ENCODE results near the gene LRRC59. TPM values are rescaled to one million over a fixed set of nuclear protein-coding genes. Genes with fewer than 3 reads are reported as not detected.

LRRC59 gene
- total RNA-seq, 1 donor from 2014 or later: 185 TPM

GRCh38 chr17:50430821-50431618 is 33.7 kb upstream of the LRRC59 start:
- H3K36me3 ChIP-seq (ENCODE audit: insufficient read depth, low read length): peaks cover 2% of the 10 kb centered on the region
- peaks cover 6% of the 10 kb centered on the region for H3K4me1 Mint-ChIP-seq (ENCODE audit: low read depth, unreplicated experiment)
- no peaks in the 10 kb centered on the region for H3K9me3 ChIP-seq (ENCODE audit: insufficient read depth, low read depth, low read length)
- H3K79me2 ChIP-seq (ENCODE audit: insufficient read depth, low read length): no peaks in the 10 kb centered on the region
- no peak overlapping the region for H3K27ac ChIP-seq (ENCODE audit: low read depth, low read length)
- H4K20me1 ChIP-seq (ENCODE audit: insufficient read depth, low read length): peaks cover 9% of the 10 kb centered on the region
- no peak overlapping the region for H3K9ac ChIP-seq (ENCODE audit: low read length)
- no peak overlapping the region for H3K27ac Mint-ChIP-seq (ENCODE audit: unreplicated experiment)
- no peaks in the 10 kb centered on the region for H3K9me3 Mint-ChIP-seq (ENCODE audit: unreplicated experiment)
- FAIRE-seq: no peak
- no peak overlapping the region for H3K4me2 ChIP-seq (ENCODE audit: low read length)
- no peak overlapping the region for H3K4me3 Mint-ChIP-seq (ENCODE audit: unreplicated experiment)
- TF ChIP-seq EZH2 (IDR thresholded peaks at IDR 0.05; ENCODE audit: insufficient read depth, low read length): no peak
- TF ChIP-seq CTCF (IDR thresholded peaks at IDR 0.05; ENCODE audit: insufficient read depth, low read depth, low read length): no peak
- H3K27me3 ChIP-seq (ENCODE audit: insufficient read depth, low read length): no peaks in the 10 kb centered on the region
- DNase-seq (ENCODE audit: low read depth): no peak
- no peak overlapping the region for H3K4me3 ChIP-seq (ENCODE audit: insufficient read depth, low read depth, low read length)
- peaks cover 8% of the 10 kb centered on the region for H3K36me3 Mint-ChIP-seq (ENCODE audit: low read depth, unreplicated experiment)
- no peak overlapping the region for H2AFZ ChIP-seq (ENCODE audit: low read depth, low read length)
- H3K27me3 Mint-ChIP-seq (ENCODE audit: low read depth, unreplicated experiment): no peaks in the 10 kb centered on the region
- peaks cover 7% of the 10 kb centered on the region for H3K4me1 ChIP-seq (ENCODE audit: insufficient read depth, low read length)

- Mint-ChIP-seq H3K27ac (ENCODE audit: unreplicated experiment) (no peak overlapping the region), H3K4me1 (ENCODE audit: low read depth, unreplicated experiment) (peaks cover 10% of the 10 kb centered on the region), H3K4me3 (ENCODE audit: unreplicated experiment) (no peak overlapping the region)
Observed at GRCh38 chr17:50429793-50430192, 32.5 kb upstream of the LRRC59 start.

More at GRCh38 chr17:50429793-50430192, 32.5 kb upstream of the LRRC59 start:
- H3K36me3 Mint-ChIP-seq (ENCODE audit: low read depth, unreplicated experiment): peaks cover 8% of the 10 kb centered on the region
- no peak overlapping the region for H3K4me3 ChIP-seq (ENCODE audit: insufficient read depth, low read depth, low read length)
- TF ChIP-seq CTCF (IDR thresholded peaks at IDR 0.05; ENCODE audit: insufficient read depth, low read depth, low read length) (no peak), EZH2 (IDR thresholded peaks at IDR 0.05; ENCODE audit: insufficient read depth, low read length) (no peak)
- no peak for FAIRE-seq
- H3K9me3 Mint-ChIP-seq (ENCODE audit: unreplicated experiment): no peaks in the 10 kb centered on the region
- peaks cover 9% of the 10 kb centered on the region for H4K20me1 ChIP-seq (ENCODE audit: insufficient read depth, low read length)
- H3K27ac ChIP-seq (ENCODE audit: low read depth, low read length): no peak overlapping the region
- H3K4me1 ChIP-seq (ENCODE audit: insufficient read depth, low read length): peaks cover 16% of the 10 kb centered on the region
- no peak overlapping the region for H3K4me2 ChIP-seq (ENCODE audit: low read length)
- no peaks in the 10 kb centered on the region for H3K27me3 Mint-ChIP-seq (ENCODE audit: low read depth, unreplicated experiment)
- no peak overlapping the region for H2AFZ ChIP-seq (ENCODE audit: low read depth, low read length)
- H3K79me2 ChIP-seq (ENCODE audit: insufficient read depth, low read length): no peaks in the 10 kb centered on the region
- no peaks in the 10 kb centered on the region for H3K27me3 ChIP-seq (ENCODE audit: insufficient read depth, low read length)
- H3K9ac ChIP-seq (ENCODE audit: low read length): no peak overlapping the region
- DNase-seq (ENCODE audit: low read depth): no peak
- H3K9me3 ChIP-seq (ENCODE audit: insufficient read depth, low read depth, low read length): no peaks in the 10 kb centered on the region
- H3K36me3 ChIP-seq (ENCODE audit: insufficient read depth, low read length): peaks cover 2% of the 10 kb centered on the region
